Neural cell (in vitro differentiated cells): Measurements from ENCODE around the gene DISP3. TPM values are rescaled to one million over a fixed set of nuclear protein-coding genes. Genes with fewer than 3 reads are reported as not detected.
"Not testable (repeated sequence)": the region's sequence is repeated elsewhere in the genome, so short reads cannot be mapped to it uniquely, and the experiment has no call there.

Experiments
- H2AFZ ChIP-seq: fragments of 200-600, 300-800 bp; sonication (generic), shearing (Covaris generic); 2 replicates; pipeline ENCODE4 v1.6.0; 2014; ENCODE audit warnings: low read depth, mild to moderate bottlenecking, antibody characterized with exemption, low read length, moderate library complexity
- H3F3A ChIP-seq: fragments of 200-600 bp; shearing (Covaris generic); 2 replicates; pipeline ENCODE4 v1.6.1; 2016; ENCODE audit warnings: mild to moderate bottlenecking, moderate library complexity, mixed read lengths, antibody characterized with exemption, low read length; ENCODE audit not compliant: insufficient read depth, poor library complexity, severe bottlenecking
- H3K27ac ChIP-seq: fragments of 200-600, 300-800 bp; sonication (generic), shearing (Covaris generic); 2 replicates; pipeline ENCODE4 v1.5.1; 2014; ENCODE audit warnings: mild to moderate bottlenecking, low read length, moderate library complexity
- H3K27me3 ChIP-seq: fragments of 300-800, 200-600 bp; sonication (generic), shearing (Covaris generic); 2 replicates; pipeline ENCODE4 v1.6.0; 2014; ENCODE audit warnings: mild to moderate bottlenecking, low read depth, low read length, moderate library complexity; ENCODE audit not compliant: insufficient read depth
- H3K36me3 ChIP-seq: fragments of 300-800, 200-600 bp; sonication (generic), shearing (Covaris generic); 2 replicates; pipeline ENCODE4 v1.5.1; 2014; ENCODE audit warnings: mild to moderate bottlenecking, antibody characterized with exemption, low read length, moderate library complexity; ENCODE audit not compliant: insufficient read depth
- H3K4me2 ChIP-seq: fragments of 300-800, 200-600 bp; sonication (generic), shearing (Covaris generic); 2 replicates; pipeline ENCODE4 v1.6.0; 2014; ENCODE audit warnings: mild to moderate bottlenecking, low read length
- H3K4me3 ChIP-seq: fragments of 300-800, 200-600 bp; sonication (generic), shearing (Covaris generic); 2 replicates; pipeline ENCODE4 v1.5.1; 2014; ENCODE audit warnings: mild to moderate bottlenecking, low read length, moderate library complexity
- H3K79me2 ChIP-seq: fragments of 200-600 bp; shearing (Covaris generic); replicated peaks from 2 replicates; pipeline ENCODE4 v1.6.0; 2014; ENCODE audit warnings: mild to moderate bottlenecking, low read length, moderate library complexity; ENCODE audit not compliant: insufficient read depth
- H3K9ac ChIP-seq: fragments of 300-800, 200-600 bp; sonication (generic), shearing (Covaris generic); 2 replicates; pipeline ENCODE4 v1.6.1; 2016; ENCODE audit warnings: mild to moderate bottlenecking, low read length, mixed read lengths
- H3K9me2 ChIP-seq: fragments of 200-600 bp; shearing (Covaris generic); 2 replicates; pipeline ENCODE4 v1.6.1; 2016; ENCODE audit warnings: mild to moderate bottlenecking, low read length, mixed read lengths; ENCODE audit not compliant: insufficient read depth
- H3K9me3 ChIP-seq: fragments of 200-600, 300-800 bp; sonication (generic), shearing (Covaris generic); 2 replicates; pipeline ENCODE4 v1.6.1; 2016; ENCODE audit warnings: mild to moderate bottlenecking, mixed run types, low read length, moderate library complexity, mixed read lengths
- H4K20me1 ChIP-seq: fragments of 200-600 bp; shearing (Covaris generic); 2 replicates; pipeline ENCODE4 v1.6.1; 2016; ENCODE audit warnings: mild to moderate bottlenecking, mixed run types; ENCODE audit not compliant: insufficient read depth
- EP300 ChIP-seq: fragments of 450-650 bp; conservative IDR thresholded peaks from 2 replicates; pipeline ENCODE4 v1.6.1; 2014; ENCODE audit warnings: antibody characterized with exemption, mild to moderate bottlenecking, moderate library complexity; ENCODE audit not compliant: poor library complexity, severe bottlenecking
- EZH2 ChIP-seq: fragments of 200-600, 300-800 bp; shearing (Covaris generic), sonication (generic); IDR thresholded peaks from 2 replicates; pipeline ENCODE4 v1.6.1; 2014; ENCODE audit warnings: antibody characterized with exemption, low read length, borderline replicate concordance, mild to moderate bottlenecking; ENCODE audit not compliant: insufficient read depth, poor library complexity, severe bottlenecking
- MXI1 ChIP-seq: fragments of 450-650 bp; conservative IDR thresholded peaks from 2 replicates; pipeline ENCODE4 v1.6.1; 2014; ENCODE audit warnings: antibody characterized with exemption, mild to moderate bottlenecking; ENCODE audit not compliant: poor library complexity, severe bottlenecking
- POLR2AphosphoS5 ChIP-seq: IDR thresholded peaks from 2 replicates; pipeline ENCODE4 v1.6.1; 2012
- RAD21 ChIP-seq: fragments of 450-650 bp; conservative IDR thresholded peaks from 2 replicates; pipeline ENCODE4 v1.6.1; 2014; ENCODE audit warnings: antibody characterized with exemption, mild to moderate bottlenecking, moderate library complexity
- SMC3 ChIP-seq: fragments of 450-650 bp; conservative IDR thresholded peaks from 2 replicates; pipeline ENCODE4 v1.6.1; 2014; ENCODE audit warnings: antibody characterized with exemption, mild to moderate bottlenecking, moderate library complexity; ENCODE audit not compliant: poor library complexity
- TAF1 ChIP-seq: IDR thresholded peaks from 2 replicates; pipeline ENCODE4 v1.6.1; 2012; ENCODE audit warnings: low read depth
- polyA plus RNA-seq: library from polyadenylated mRNA; depleted of rRNA; stranded (reverse); fragments of >200 nt; gene quantifications from 2 replicates; pipeline ENCODE4 v1.2.3, GENCODE V29; 2014
- TF ChIP-seq, protein P1 (sequence below): fragments of 450-650 bp; IDR thresholded peaks from 2 replicates; pipeline ENCODE4 v1.5.1; 2014; ENCODE audit warnings: antibody characterized with exemption, mild to moderate bottlenecking, moderate library complexity; ENCODE audit not compliant: poor library complexity, severe bottlenecking
- TF ChIP-seq, protein P2 (sequence below): IDR thresholded peaks from 2 replicates; pipeline ENCODE4 v1.6.1; 2012; ENCODE audit warnings: borderline replicate concordance

The DISP3 gene
- polyA plus RNA-seq, 1 donor from 2014 or later: 14.9 TPM

DNA sequence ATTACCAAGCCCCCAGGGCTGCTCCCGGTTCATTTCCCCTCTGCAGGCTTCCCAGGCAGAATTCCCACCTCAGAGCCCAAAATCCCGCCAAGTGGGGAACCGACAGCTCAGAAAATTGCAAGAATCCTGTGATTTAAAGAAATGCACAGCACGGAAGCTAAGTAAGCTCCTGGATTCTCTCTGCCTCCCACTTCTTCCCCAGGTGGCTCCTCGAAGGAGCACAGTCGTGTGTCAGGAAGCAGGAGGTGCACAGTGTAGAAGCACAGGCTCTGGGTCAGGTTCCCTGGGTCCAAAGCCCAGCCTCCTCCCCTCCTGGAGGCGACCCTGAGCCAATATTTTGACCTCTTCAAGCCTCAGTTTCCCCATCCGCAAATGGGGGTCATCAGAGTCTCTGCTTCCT, 100.6 kb downstream of the DISP3 start:
- Histone ChIP-seq H3K9ac (no peak overlapping the region), H3K79me2 (no peaks in the 10 kb centered on the region), H4K20me1 (no peaks in the 10 kb centered on the region), H3F3A (no peaks in the 10 kb centered on the region), H3K27me3 (no peaks in the 10 kb centered on the region), H3K36me3 (no peaks in the 10 kb centered on the region), H3K27ac (no peak overlapping the region), H3K9me3 (no peaks in the 10 kb centered on the region), H3K4me2 (no peak overlapping the region), H2AFZ (no peak overlapping the region), H3K9me2 (no peaks in the 10 kb centered on the region), H3K4me3 (no peak overlapping the region)
- no peak for TF ChIP-seq EP300
- no peak for TF ChIP-seq SMC3
- TF ChIP-seq MXI1: no peak
- no peak for TF ChIP-seq POLR2AphosphoS5
- TF ChIP-seq, protein P1, sequence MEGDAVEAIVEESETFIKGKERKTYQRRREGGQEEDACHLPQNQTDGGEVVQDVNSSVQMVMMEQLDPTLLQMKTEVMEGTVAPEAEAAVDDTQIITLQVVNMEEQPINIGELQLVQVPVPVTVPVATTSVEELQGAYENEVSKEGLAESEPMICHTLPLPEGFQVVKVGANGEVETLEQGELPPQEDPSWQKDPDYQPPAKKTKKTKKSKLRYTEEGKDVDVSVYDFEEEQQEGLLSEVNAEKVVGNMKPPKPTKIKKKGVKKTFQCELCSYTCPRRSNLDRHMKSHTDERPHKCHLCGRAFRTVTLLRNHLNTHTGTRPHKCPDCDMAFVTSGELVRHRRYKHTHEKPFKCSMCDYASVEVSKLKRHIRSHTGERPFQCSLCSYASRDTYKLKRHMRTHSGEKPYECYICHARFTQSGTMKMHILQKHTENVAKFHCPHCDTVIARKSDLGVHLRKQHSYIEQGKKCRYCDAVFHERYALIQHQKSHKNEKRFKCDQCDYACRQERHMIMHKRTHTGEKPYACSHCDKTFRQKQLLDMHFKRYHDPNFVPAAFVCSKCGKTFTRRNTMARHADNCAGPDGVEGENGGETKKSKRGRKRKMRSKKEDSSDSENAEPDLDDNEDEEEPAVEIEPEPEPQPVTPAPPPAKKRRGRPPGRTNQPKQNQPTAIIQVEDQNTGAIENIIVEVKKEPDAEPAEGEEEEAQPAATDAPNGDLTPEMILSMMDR: no peak
- no peak for TF ChIP-seq EZH2
- TF ChIP-seq, protein P2, sequence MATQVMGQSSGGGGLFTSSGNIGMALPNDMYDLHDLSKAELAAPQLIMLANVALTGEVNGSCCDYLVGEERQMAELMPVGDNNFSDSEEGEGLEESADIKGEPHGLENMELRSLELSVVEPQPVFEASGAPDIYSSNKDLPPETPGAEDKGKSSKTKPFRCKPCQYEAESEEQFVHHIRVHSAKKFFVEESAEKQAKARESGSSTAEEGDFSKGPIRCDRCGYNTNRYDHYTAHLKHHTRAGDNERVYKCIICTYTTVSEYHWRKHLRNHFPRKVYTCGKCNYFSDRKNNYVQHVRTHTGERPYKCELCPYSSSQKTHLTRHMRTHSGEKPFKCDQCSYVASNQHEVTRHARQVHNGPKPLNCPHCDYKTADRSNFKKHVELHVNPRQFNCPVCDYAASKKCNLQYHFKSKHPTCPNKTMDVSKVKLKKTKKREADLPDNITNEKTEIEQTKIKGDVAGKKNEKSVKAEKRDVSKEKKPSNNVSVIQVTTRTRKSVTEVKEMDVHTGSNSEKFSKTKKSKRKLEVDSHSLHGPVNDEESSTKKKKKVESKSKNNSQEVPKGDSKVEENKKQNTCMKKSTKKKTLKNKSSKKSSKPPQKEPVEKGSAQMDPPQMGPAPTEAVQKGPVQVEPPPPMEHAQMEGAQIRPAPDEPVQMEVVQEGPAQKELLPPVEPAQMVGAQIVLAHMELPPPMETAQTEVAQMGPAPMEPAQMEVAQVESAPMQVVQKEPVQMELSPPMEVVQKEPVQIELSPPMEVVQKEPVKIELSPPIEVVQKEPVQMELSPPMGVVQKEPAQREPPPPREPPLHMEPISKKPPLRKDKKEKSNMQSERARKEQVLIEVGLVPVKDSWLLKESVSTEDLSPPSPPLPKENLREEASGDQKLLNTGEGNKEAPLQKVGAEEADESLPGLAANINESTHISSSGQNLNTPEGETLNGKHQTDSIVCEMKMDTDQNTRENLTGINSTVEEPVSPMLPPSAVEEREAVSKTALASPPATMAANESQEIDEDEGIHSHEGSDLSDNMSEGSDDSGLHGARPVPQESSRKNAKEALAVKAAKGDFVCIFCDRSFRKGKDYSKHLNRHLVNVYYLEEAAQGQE: no peak
- no peak for TF ChIP-seq TAF1
- TF ChIP-seq RAD21: no peak

DNA sequence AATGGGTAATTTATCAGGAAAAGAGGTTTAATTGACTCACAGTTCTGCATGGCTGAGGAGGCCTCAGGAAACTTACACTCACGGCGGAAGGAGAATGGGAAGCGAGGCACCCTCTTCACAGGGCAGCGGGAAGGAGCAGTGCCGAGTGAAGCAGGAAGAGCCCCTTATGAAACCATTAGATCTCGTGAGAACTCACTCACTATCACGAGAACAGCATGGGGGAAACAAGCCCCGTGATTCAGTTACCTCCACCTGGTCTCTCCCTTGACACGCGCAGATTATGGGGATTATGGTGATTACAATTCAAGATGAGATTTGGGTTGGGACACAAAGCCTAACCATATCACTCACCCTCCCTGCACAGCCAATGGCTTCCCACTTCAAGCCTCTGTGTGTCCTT, 101.1 kb downstream of the DISP3 start:
- H3K9me2 ChIP-seq, H3K79me2 ChIP-seq, H3K9me3 ChIP-seq, H2AFZ ChIP-seq, H3K4me3 ChIP-seq, H3K27ac ChIP-seq, H4K20me1 ChIP-seq, H3K27me3 ChIP-seq, H3F3A ChIP-seq, H3K36me3 ChIP-seq, H3K9ac ChIP-seq, H3K4me2 ChIP-seq: not testable (repeated sequence)

DNA sequence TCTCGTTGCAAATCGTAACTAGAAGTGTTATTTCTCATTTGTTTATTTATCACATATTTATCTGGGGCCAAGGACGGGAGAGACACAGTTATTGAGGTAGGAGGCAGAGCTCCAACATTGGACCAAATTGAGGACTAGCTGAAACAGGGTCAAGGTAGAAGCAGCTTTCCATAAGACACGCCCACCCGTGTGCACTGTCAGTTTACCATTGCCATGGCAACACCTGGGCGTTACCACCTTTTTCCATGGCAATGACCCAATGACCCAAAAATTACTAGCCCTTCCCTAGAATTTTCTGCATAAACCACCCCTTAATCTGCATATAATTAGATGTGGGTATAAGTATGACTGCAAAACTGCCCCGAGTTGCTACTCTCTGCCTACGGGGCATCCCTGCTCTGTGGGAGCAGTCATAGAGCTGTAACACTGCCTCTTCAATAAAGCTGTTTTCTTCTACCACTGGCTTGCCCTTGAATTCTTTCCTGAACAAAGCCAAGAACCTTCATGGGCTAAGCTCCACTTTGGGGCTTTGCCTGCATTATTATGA, 102.6 kb downstream of the DISP3 start:
- Histone ChIP-seq H3K4me3 (no peak overlapping the region), H3K79me2 (no peaks in the 10 kb centered on the region), H2AFZ (no peak overlapping the region), H3K9ac (no peak overlapping the region), H3K4me2 (no peak overlapping the region), H3F3A (no peaks in the 10 kb centered on the region), H4K20me1 (no peaks in the 10 kb centered on the region), H3K36me3 (no peaks in the 10 kb centered on the region), H3K27ac (no peak overlapping the region), H3K9me3 (no peaks in the 10 kb centered on the region), H3K27me3 (no peaks in the 10 kb centered on the region), H3K9me2 (no peaks in the 10 kb centered on the region)
- TF ChIP-seq POLR2AphosphoS5 (no peak), RAD21 (no peak), TAF1 (no peak), MXI1 (no peak), EZH2 (no peak)
- TF ChIP-seq, protein P2: no peak
- TF ChIP-seq, protein P1: no peak
